Dermis lymphatic vessel endothelial cell (primary cell): ENCODE results near the gene PARVG. TPM values are rescaled to one million over a fixed set of nuclear protein-coding genes. Genes with fewer than 3 reads are reported as not detected.

Experiments used
- total RNA-seq: library from RNA; depleted of rRNA; stranded (reverse); fragments of >200 nt; gene quantifications from 2 replicates; pipeline ENCODE4 v1.2.1, GENCODE V29; 2014

PARVG gene, protein sequence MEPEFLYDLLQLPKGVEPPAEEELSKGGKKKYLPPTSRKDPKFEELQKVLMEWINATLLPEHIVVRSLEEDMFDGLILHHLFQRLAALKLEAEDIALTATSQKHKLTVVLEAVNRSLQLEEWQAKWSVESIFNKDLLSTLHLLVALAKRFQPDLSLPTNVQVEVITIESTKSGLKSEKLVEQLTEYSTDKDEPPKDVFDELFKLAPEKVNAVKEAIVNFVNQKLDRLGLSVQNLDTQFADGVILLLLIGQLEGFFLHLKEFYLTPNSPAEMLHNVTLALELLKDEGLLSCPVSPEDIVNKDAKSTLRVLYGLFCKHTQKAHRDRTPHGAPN
- total RNA-seq: 0.11 and 0.52 TPM in 2 replicates

DNA sequence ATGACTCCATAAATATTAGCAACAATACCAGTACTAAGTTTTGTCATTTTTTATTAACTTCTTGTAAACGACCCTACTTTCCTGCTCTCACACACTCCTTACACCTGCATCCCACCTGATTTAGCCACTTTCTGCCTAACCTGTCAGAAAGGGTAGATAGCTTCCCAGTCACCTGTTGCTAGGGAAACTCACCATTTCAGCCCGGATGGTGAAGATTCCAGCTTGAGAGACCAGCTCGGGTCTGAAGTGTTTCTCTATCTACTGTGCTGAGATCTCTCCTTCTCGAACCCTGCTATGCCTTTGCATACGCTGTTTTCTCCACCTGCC is at the start of gene PARVG:
Gene PARVG, plus strand, starts transcription at position 220 of the 327 bp plus-strand sequence. CDS start 2,405 bp downstream, outside the sequence.

Other genes with a start within 250 kb of the PARVG start
- 37.7 and 43.3 TPM in 2 replicates for gene SAMM50, start 225.5 kb upstream of the PARVG start, total RNA-seq
- gene PARVB, start 156.6 kb upstream of the PARVG start, total RNA-seq: 38.4 and 92.7 TPM in 2 replicates
- under 0.01 TPM in 2 replicates for gene SHISAL1, start 132.0 kb downstream of the PARVG start, total RNA-seq